Epithelial cell of esophagus (primary cell): ENCODE measurements around the gene AIG1.

Experiments used
- DNase-seq: peaks from one replicate; pipeline ENCODE4 v3.0.0; 2010; ENCODE audit warnings: low read depth
- H3K4me3 ChIP-seq: 2 replicates; pipeline ENCODE4 v1.5.1; 2011; ENCODE audit warnings: mild to moderate bottlenecking, low read length, control low read depth
- TF ChIP-seq, protein P1 (sequence below): IDR thresholded peaks from 2 replicates; pipeline ENCODE4 v1.5.1; 2011; ENCODE audit warnings: low read depth, mild to moderate bottlenecking, low read length, control low read depth, inconsistent platforms; ENCODE audit not compliant: insufficient read depth; ENCODE audit errors: missing control alignments

AIG1 gene

DNA sequence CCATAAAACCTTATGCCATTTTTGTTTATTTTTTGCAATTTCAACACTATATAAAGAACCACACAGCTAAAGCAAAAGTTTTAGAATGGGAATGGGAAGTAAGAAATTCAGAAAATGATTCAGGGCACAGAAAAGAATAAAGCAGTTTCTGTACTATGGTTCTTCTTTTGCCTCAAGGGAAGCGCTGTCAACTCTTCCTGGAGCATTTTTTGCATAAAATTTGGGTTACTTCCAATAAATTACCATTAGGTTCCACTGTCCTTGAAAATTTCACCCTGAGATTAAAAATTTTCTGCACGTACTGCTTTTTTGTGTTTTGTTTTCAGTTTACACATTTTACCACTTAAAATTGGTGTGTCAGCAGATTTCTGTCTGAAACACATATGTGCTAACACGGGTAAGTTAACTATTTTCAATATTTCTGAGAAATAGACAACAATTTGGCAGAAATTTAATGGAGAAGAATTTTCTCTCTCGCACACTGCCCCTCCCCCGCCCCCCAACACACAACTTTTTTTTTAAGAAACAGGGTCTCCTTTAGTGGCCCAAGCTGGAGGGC lies 310.2 kb downstream of the AIG1 start:
- no peak for DNase-seq
- TF ChIP-seq, protein P1, sequence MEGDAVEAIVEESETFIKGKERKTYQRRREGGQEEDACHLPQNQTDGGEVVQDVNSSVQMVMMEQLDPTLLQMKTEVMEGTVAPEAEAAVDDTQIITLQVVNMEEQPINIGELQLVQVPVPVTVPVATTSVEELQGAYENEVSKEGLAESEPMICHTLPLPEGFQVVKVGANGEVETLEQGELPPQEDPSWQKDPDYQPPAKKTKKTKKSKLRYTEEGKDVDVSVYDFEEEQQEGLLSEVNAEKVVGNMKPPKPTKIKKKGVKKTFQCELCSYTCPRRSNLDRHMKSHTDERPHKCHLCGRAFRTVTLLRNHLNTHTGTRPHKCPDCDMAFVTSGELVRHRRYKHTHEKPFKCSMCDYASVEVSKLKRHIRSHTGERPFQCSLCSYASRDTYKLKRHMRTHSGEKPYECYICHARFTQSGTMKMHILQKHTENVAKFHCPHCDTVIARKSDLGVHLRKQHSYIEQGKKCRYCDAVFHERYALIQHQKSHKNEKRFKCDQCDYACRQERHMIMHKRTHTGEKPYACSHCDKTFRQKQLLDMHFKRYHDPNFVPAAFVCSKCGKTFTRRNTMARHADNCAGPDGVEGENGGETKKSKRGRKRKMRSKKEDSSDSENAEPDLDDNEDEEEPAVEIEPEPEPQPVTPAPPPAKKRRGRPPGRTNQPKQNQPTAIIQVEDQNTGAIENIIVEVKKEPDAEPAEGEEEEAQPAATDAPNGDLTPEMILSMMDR: no peak
- H3K4me3 ChIP-seq: no peak overlapping the region

DNA sequence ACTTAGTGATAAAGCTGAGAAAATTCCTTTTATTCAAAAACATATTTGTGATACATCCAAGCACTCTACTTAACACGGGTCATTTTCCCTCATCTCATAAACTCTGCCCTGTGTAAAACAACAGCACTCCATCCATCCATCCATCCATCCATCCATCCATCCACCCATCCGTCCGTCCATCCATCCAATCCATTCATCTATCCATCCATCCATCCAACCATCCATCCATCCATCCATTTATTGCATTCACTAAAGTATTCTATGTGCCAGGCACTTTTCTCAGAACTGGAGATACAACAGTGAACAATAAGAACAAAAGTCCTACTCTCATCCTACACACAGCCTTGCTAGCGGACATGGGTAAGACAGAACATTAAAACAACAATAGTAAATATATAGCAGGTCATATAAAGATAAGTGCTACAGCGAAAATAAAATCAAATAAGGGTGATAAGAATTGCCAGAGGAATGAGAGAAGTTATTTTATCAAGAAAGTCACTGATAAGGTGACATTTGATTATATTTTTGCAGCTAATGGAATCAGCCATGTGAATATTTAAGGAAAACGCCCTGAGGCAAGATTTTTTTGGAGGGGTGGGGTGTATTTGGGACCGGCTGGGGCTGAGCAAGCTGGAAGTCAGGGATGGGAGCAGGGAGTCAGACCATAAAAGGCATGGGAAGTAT lies 311.7 kb downstream of the AIG1 start:
- DNase-seq: no peak
- TF ChIP-seq, protein P1: no peak
- H3K4me3 ChIP-seq: no peak overlapping the region

DNA sequence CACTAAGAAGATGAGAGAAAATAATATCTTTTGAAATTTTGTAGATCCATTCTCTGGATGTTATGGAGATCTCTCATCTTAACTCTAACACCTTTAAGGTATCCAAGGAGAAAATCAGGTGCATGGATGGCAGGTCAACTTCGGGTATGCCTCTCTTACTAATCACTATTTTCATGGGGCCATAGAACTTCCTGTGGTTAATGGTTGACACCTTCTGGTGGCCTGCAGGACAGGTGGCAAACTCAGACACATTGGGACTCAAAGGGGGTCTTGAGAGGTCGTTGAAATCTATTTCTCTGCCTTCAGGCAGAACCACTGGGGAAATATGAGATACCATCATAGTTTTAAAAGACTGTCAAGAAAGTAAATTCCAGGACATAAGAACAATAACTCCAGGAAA lies 313.3 kb downstream of the AIG1 start:
- no peak for DNase-seq
- TF ChIP-seq, protein P1: no peak
- no peak overlapping the region for H3K4me3 ChIP-seq

DNA sequence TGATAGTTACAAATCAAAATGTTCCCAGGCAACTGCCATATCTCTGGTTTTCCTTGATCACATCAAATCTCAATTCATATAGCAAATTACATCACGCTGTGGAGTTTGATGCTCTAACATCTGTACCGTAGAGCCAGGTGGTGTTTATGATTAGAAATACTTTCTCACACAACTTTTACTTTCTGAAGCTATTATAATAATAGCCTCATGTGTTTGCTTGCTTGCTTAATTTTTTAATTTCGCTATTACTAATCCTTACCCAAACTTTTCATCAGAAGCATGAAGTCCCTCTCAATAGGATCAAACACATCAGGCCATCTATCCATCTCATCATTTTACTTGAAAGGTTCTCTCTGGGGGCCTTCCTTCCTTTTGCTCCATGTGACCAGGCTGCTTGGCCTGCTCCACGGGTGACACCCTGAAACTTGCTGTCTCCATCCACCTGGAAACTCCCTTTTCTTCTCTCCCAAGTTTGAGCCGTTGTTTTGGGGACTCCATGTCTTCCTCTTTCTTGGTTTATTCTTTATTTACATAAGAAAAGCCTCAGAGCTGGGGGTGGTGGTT lies 314.4 kb downstream of the AIG1 start:
- TF ChIP-seq, protein P1: no peak
- no peak for DNase-seq
- no peak overlapping the region for H3K4me3 ChIP-seq

DNA sequence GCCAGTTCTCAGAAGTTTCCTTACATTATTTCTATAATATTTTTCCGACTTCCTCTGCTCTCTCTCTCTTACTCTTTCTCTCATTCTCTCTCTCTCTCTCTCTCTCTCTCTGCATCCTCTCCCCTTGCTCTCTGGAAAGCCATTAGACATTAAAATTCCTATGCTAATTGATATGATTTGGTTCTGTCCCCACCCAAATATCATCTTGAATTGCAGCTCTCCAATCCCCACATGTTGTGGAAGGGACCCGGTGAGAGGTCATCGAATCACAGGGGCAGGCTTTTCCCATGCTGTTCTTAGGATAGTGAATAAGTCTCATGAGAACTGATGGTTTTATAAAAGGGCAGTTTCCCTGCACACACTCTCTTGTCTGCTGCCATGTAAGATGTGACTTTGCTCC lies 315.7 kb downstream of the AIG1 start:
- TF ChIP-seq, protein P1: no peak
- no peak for DNase-seq
- no peak overlapping the region for H3K4me3 ChIP-seq

DNA sequence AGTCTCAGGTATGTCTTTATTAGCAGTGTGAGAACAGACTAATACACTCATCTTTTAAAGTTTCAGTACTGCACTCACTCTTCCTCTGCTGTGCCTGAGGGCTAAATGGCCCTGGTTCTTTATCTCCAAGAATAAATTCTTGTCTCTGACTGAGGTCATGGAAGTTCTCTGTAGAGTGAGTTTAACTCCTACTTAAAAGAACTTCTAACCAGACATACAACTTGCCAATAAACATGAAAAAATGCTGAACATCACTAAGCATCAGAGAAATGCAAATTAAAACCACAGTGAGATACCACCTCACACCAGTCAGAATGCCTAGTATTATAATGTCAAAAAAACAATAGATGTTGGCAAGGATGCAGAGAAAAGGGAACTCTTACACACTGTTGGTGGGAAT lies 316.2 kb downstream of the AIG1 start:
- no peak overlapping the region for H3K4me3 ChIP-seq
- DNase-seq: no peak
- TF ChIP-seq, protein P1: no peak
